ENCODE measurements around the gene RNF181.

Gene RNF181

GRCh38 chr2:85564144-85564563 lies 31.4 kb upstream of the RNF181 start:
- no peak overlapping the region for H3K4me3 ChIP-seq (ENCODE audit: low read depth, low read length)
- TF ChIP-seq POLR2A (IDR thresholded peaks at IDR 0.05; ENCODE audit: extremely low read depth, insufficient read length) (no peak), MYC (IDR thresholded peaks at IDR 0.05; ENCODE audit: low read depth, low read length) (no peak), CTCF (IDR thresholded peaks at IDR 0.05; ENCODE audit: low read depth, low read length) (no peak), MAX (IDR thresholded peaks at IDR 0.05; ENCODE audit: low read depth, low read length) (no peak)
- DNase-seq (ENCODE audit: low read depth): peak; percentile 89

- no peak for TF ChIP-seq MYC (IDR thresholded peaks at IDR 0.05; ENCODE audit: low read depth, low read length)
- TF ChIP-seq POLR2A (IDR thresholded peaks at IDR 0.05; ENCODE audit: extremely low read depth, insufficient read length): no peak
- no peak for TF ChIP-seq MAX (IDR thresholded peaks at IDR 0.05; ENCODE audit: low read depth, low read length)
- TF ChIP-seq CTCF (IDR thresholded peaks at IDR 0.05; ENCODE audit: low read depth, low read length): no peak
- no peak for DNase-seq (ENCODE audit: low read depth)
Observed at GRCh38 chr2:85566265-85566664, 29.3 kb upstream of the RNF181 start.

GRCh38 chr2:85575739-85576138 lies 19.8 kb upstream of the RNF181 start:
- no peak overlapping the region for H3K4me3 ChIP-seq (ENCODE audit: low read depth, low read length)
- no peak for DNase-seq (ENCODE audit: low read depth)
- TF ChIP-seq POLR2A (IDR thresholded peaks at IDR 0.05; ENCODE audit: extremely low read depth, insufficient read length) (no peak), MAX (IDR thresholded peaks at IDR 0.05; ENCODE audit: low read depth, low read length) (no peak), CTCF (IDR thresholded peaks at IDR 0.05; ENCODE audit: low read depth, low read length) (no peak), MYC (IDR thresholded peaks at IDR 0.05; ENCODE audit: low read depth, low read length) (no peak)

More at GRCh38 chr2:85566265-85566664, 29.3 kb upstream of the RNF181 start:
- H3K4me3 ChIP-seq (ENCODE audit: low read depth, low read length): no peak overlapping the region

- TF ChIP-seq MAX (IDR thresholded peaks at IDR 0.05; ENCODE audit: low read depth, low read length) (no peak), POLR2A (IDR thresholded peaks at IDR 0.05; ENCODE audit: extremely low read depth, insufficient read length) (no peak), MYC (IDR thresholded peaks at IDR 0.05; ENCODE audit: low read depth, low read length) (no peak), CTCF (IDR thresholded peaks at IDR 0.05; ENCODE audit: low read depth, low read length) (no peak)
- DNase-seq (ENCODE audit: low read depth): no peak
- peak overlapping the region; percentile 94 for H3K4me3 ChIP-seq (ENCODE audit: low read depth, low read length)
Observed at GRCh38 chr2:85577063-85577385, 18.5 kb upstream of the RNF181 start.

GRCh38 chr2:85577386-85578242 lies 17.9 kb upstream of the RNF181 start, which contains the start of gene VAMP8:
TSS of gene VAMP8 (plus strand) at chr2:85577586. CDS start at chr2:85577647, 61 bp downstream.
- peak; percentile 87 for DNase-seq (ENCODE audit: low read depth)
- H3K4me3 ChIP-seq (ENCODE audit: low read depth, low read length): peak within 1 kb of the TSS; percentile 94
- TF ChIP-seq CTCF (IDR thresholded peaks at IDR 0.05; ENCODE audit: low read depth, low read length) (no peak), MAX (IDR thresholded peaks at IDR 0.05; ENCODE audit: low read depth, low read length) (peak; percentile 19; the same call in 1 of the 2 replicates), POLR2A (IDR thresholded peaks at IDR 0.05; ENCODE audit: extremely low read depth, insufficient read length) (peak; percentile 82), MYC (IDR thresholded peaks at IDR 0.05; ENCODE audit: low read depth, low read length) (no peak; the same call in 1 of the 2 replicates)

All from NB4 (cell line).